ENCODE measurements around the gene CCNJL.

CCNJL gene

GRCh38 chr5:160245506-160246086, 66.8 kb downstream of the CCNJL start:
- Histone ChIP-seq H3K4me3 (ENCODE audit: low read depth, low read length) (no peak overlapping the region), H3K27ac (peak overlapping the region; percentile 87), H3K9me3 (ENCODE audit: severe bottlenecking) (no peaks in the 10 kb centered on the region), H3K27me3 (ENCODE audit: insufficient read depth, low read depth, severe bottlenecking) (no peaks in the 10 kb centered on the region), H3K36me3 (no peaks in the 10 kb centered on the region)
- no peak for TF ChIP-seq CTCF (IDR thresholded peaks at IDR 0.05; ENCODE audit: low read depth, low read length)
- peak; percentile 94 for DNase-seq

GRCh38 chr5:160242145-160242544, 70.2 kb downstream of the CCNJL start:
- Histone ChIP-seq H3K36me3 (no peaks in the 10 kb centered on the region), H3K27me3 (ENCODE audit: insufficient read depth, low read depth, severe bottlenecking) (no peaks in the 10 kb centered on the region), H3K27ac (no peak overlapping the region), H3K4me3 (ENCODE audit: low read depth, low read length) (no peak overlapping the region), H3K9me3 (ENCODE audit: severe bottlenecking) (no peaks in the 10 kb centered on the region)
- no peak for DNase-seq
- no peak for TF ChIP-seq CTCF (IDR thresholded peaks at IDR 0.05; ENCODE audit: low read depth, low read length)

- Histone ChIP-seq H3K27me3 (ENCODE audit: insufficient read depth, low read depth, severe bottlenecking) (no peaks in the 10 kb centered on the region), H3K9me3 (ENCODE audit: severe bottlenecking) (no peaks in the 10 kb centered on the region), H3K4me3 (ENCODE audit: low read depth, low read length) (no peak overlapping the region), H3K36me3 (no peaks in the 10 kb centered on the region), H3K27ac (no peak overlapping the region)
- no peak for DNase-seq
- no peak for TF ChIP-seq CTCF (IDR thresholded peaks at IDR 0.05; ENCODE audit: low read depth, low read length)
Observed at GRCh38 chr5:160240350-160240749, 72.0 kb downstream of the CCNJL start.

DNA sequence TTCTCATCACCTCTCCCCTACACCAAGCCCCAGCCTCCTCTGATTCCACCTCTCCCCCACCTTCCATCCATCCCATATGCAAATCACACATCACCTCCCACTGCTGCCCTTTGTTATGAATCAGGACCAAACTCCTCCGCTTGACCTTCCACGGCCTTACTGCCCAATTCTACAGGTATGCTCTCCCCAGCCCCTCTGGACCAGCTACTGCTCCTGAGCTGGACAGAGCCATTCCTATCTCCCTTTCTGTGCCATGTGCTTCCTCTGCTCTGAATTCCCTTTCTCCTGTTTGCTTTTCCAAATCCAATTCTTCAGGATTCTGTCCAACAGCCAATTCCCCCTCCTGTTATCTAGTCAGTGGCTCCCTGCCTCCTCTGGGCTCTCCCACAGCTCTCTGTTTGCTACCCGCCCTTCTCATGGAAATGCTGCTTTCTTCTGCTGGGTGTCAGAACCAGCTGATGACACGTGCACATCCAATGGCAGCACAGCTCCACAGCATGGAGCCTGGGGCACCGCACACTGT, 74.7 kb downstream of the CCNJL start:
- no peaks in the 10 kb centered on the region for H3K27me3 ChIP-seq (ENCODE audit: insufficient read depth, low read depth, severe bottlenecking)
- DNase-seq, result no peak
- no peak for TF ChIP-seq CTCF (IDR thresholded peaks at IDR 0.05; ENCODE audit: low read depth, low read length)
- no peak overlapping the region for H3K27ac ChIP-seq
- H3K36me3 ChIP-seq, result no peaks in the 10 kb centered on the region
- H3K4me3 ChIP-seq (ENCODE audit: low read depth, low read length), result no peak overlapping the region
- H3K9me3 ChIP-seq (ENCODE audit: severe bottlenecking), result no peaks in the 10 kb centered on the region

DNA sequence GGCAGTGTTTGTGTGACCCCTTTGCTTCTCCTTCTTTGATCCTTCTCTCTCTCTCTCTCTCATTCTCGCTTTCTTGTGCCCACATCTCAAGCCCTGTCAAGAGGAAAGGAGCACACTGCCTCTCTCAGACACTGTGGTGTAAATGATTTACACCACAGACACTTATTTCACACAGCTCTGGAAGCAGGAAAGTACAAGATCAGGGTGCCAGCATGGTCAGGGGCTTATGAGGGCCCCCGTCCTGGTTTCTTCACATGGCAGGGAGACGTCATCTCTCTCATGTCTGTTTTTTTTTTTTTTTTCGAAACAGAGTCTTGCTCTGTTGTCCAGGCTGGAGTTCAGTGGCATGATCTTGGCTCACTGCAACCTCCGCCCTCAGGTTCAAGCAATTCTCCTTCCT, 76.6 kb downstream of the CCNJL start:
- TF ChIP-seq CTCF (IDR thresholded peaks at IDR 0.05; ENCODE audit: low read depth, low read length), result no peak
- Histone ChIP-seq H3K27ac (no peak overlapping the region), H3K27me3 (ENCODE audit: insufficient read depth, low read depth, severe bottlenecking) (no peaks in the 10 kb centered on the region), H3K4me3 (ENCODE audit: low read depth, low read length) (no peak overlapping the region), H3K36me3 (no peaks in the 10 kb centered on the region), H3K9me3 (ENCODE audit: severe bottlenecking) (no peaks in the 10 kb centered on the region)
- DNase-seq, result no peak

DNA sequence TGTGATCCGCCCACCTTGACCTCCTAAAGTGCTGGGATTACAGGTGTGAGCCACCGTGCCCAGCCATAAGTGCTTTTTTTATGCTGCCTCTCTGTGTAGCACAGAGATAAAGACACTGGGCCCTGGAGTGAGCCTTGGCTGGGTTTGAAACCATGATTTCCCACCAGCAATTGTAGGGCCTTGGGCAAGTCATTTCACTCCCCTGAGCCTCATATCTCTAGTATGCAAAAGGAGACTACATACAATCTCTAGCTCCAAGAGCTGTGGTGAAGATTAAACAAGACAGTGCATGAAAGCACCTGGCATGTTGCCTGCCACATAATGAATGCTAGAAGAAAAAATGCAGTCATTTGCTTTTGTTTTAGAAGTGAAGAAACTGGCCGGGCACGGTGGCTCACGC, 79.1 kb downstream of the CCNJL start:
- H3K36me3 ChIP-seq, result no peaks in the 10 kb centered on the region
- no peak for TF ChIP-seq CTCF (IDR thresholded peaks at IDR 0.05; ENCODE audit: low read depth, low read length)
- no peaks in the 10 kb centered on the region for H3K27me3 ChIP-seq (ENCODE audit: insufficient read depth, low read depth, severe bottlenecking)
- no peak for DNase-seq
- H3K27ac ChIP-seq, result no peak overlapping the region
- H3K9me3 ChIP-seq (ENCODE audit: severe bottlenecking), result no peaks in the 10 kb centered on the region
- H3K4me3 ChIP-seq (ENCODE audit: low read depth, low read length), result no peak overlapping the region
